ENCODE results near the gene FNDC5.
"Not testable (repeated sequence)": the region's sequence is repeated elsewhere in the genome, so short reads cannot be mapped to it uniquely, and the experiment has no call there.

FNDC5 gene

GRCh38 chr1:32870615-32871363 is at the start of gene FNDC5:
FNDC5 (minus strand) TSS chr1:32870912.
- DNase-seq = no peak

- DNase-seq = no peak
Observed at GRCh38 chr1:32919811-32920733, 49.4 kb upstream of the FNDC5 start.

DNA sequence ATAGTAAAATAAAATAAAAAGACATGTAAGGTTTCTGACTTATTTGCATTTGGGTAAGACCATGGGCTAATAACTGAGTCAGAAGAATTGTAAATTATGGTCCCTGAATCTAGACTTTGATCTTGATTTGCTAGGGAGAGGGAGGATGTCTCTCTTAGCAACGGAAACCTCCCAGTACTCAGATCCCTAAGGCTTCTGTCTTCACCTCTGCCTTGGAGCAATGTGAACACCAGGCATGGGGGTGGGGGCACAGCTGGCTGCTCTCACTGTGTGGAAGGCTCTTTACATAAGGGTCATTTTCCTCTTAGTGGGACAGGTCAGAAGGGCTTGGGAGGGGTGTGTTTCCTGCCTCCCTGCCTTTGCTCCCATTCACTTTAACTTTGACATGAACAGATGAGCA is 47.5 kb upstream of the FNDC5 start:
- no peak for DNase-seq

- no peak for DNase-seq
Observed at GRCh38 chr1:32917521-32917920, 46.8 kb upstream of the FNDC5 start.

DNA sequence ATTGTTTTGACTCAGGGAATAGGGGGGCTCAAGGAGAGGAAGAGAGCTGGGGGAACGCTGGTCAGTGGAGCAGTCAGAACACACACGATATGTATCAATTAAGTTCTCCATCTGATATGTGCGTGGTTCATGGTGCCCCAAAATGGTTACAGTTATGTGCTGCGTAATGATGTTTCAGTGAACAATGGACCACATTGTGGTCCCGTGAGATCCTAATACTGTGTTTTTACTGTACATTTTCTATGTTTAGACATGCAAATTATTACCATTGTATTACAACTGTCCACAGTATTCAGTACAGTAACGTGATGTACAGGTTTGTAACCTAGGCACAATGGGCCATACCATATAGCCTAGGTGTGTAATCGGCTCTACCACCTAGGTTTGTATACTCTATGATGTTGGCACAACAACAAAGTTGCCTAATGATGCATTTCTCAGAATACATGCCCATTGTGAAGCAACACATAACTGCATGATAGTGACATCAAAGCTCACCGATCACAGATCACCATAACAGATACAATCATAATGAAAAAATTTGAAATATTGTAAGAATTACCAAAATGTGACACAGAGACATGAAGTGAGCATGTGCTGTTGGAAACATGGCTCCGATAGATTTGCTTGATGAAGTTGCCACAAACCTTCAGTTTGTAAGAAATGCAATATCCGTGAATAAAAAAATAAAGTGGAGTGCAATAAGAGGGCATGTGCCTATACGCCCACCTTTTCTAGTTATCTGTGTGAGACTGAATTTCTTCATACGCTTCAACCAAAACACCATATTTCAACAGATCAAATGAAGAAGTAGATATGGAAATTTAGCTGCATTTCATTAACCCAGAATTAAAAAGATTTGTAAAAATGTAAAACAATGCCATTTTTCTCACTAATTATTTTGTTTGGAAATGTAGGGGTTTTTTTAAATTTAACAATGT is 45.3 kb upstream of the FNDC5 start:
- no peak for DNase-seq

DNA sequence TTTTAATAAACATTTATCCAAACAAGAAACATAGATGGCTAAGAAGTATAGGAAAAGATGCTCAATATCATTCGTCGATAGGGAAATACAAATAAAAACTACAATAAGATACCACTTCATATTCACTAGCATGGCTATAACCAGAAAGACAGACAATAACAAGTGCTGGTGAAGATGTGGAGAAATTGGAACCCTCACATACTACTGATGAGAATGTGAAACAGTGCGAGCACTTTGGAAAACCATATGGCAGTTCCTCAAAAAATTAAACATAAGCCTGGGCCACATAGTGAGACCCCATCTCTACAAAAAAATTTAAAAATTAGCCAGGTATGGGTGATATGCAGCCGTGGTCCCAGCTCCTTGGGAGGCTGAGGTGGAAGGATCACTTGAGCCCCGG is 39.6 kb upstream of the FNDC5 start:
- no peak for DNase-seq

GRCh38 chr1:32907435-32907834 is 36.7 kb upstream of the FNDC5 start:
- DNase-seq = no peak

DNA sequence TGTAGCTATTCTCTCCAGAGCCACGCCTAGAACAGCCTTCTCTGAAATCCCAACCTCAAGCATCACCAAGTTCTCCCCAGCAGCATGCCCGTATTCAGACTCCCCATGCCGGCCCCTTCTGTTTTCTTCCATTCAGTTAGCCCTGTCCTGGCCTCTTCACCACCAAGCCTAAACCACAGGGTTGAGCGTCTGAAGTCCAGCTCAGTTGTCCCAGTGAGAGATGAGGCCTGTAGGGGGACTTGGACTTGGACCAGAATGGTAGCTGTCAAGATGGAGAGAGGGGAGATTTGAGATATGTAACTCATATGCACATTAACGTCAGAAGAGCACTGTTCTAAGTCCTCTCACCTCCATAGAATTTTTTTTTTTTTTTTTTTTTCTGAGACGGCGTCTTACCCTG is 35.9 kb upstream of the FNDC5 start:
- no peak for DNase-seq

- DNase-seq = not testable (repeated sequence)
Observed at GRCh38 chr1:32905588-32905987, 34.9 kb upstream of the FNDC5 start.

DNA sequence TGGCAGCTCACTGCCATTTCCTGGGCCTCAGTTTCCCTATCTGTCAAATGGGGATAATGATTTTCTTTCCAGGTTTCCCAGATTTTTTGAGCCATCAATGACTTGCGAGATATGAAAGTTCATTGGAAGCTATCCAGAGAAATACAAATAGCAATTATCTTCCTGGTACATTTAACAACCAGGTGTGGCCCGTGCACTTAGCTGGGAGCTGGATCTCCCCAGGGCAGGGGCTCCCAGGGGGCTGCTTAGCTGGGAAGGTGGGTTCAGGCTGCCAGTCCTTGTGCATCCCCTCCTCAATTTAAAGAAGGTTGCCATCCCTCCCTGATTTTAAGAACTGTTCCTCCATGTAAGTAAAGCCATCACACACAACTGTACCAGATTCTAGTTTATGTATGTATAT is 34.1 kb upstream of the FNDC5 start:
- DNase-seq = no peak

GRCh38 chr1:32903991-32904785 is 33.5 kb upstream of the FNDC5 start:
- DNase-seq = no peak

GRCh38 chr1:32902535-32902920 is 31.8 kb upstream of the FNDC5 start:
- no peak for DNase-seq

GRCh38 chr1:32901823-32902534 is 31.3 kb upstream of the FNDC5 start:
- no peak for DNase-seq

GRCh38 chr1:32900956-32901822 is 30.5 kb upstream of the FNDC5 start, which contains the start of gene TMEM54:
TMEM54 (minus strand) TSS chr1:32901389; CDS start chr1:32901238, 151 bp downstream.
- no peak for DNase-seq

GRCh38 chr1:32900371-32900955 is 29.8 kb upstream of the FNDC5 start:
- no peak for DNase-seq

DNA sequence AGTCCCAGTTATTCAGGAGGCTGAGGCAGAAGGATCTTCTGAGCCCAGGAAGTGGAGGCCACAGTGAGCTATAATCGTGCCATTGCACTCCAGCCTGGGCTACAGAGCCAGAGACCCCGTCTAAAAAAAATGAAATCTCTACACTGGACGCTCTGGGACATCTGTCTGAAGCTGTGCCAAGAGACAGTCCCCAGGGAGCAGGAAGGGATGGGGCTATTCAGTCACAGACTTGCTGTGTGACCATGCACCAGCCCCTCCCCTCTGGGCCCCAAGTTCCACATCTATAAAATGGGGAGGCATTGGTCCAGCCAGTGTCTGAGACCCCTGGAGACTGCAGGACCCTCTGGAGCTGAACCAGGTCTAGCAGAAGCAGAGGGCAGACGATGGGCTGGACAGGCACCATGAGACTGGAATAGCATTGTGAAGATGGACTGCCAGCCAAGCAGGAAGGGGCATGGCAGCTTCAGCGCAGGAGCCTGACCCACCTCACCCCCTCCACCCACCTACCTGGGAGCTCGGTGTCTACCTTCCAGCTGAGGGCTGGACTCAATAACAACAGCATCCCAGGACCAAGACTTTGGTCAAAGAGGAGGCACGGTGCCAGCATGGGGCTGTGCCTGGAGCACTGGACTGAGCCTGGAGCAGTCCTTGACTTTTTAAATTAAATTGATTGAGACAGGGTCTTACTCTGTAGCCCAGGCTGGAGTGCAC is 29.0 kb upstream of the FNDC5 start:
- no peak for DNase-seq

DNA sequence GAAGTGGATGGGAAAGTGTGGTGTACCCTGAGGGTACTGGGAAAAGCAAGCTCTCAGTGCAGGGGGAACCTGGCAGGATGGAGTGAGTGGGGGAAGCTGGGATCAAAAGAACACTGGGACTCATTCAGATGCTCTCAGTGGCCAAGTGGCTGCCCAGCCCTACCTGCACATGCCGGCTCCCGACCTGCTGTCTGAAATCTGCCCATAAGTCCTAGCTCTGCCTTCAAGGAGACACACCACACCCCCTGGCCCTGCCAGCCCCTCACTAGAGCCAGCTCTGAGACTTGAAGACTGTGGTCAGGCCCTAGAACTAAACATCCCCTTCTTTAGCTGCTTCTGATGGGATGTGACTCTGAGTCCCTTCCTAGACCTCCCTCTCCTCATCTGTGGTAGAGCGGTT is 28.2 kb upstream of the FNDC5 start:
- DNase-seq = no peak

- DNase-seq = no peak
Observed at GRCh38 chr1:32898056-32898455, 27.3 kb upstream of the FNDC5 start.

Data from stimulated activated naive CD4-positive, alpha-beta T cell treated with Interleukin-2 at 50 U/mL for 16 hours (primary cell).